ENCODE results near the gene FAM24B. TPM values are rescaled to one million over a fixed set of nuclear protein-coding genes. Genes with fewer than 3 reads are reported as not detected.

Gene FAM24B
- total RNA-seq, 6 experiments from 2014 or later = 0.34 to 0.75 (median 0.51) TPM; not detected in 2

DNA sequence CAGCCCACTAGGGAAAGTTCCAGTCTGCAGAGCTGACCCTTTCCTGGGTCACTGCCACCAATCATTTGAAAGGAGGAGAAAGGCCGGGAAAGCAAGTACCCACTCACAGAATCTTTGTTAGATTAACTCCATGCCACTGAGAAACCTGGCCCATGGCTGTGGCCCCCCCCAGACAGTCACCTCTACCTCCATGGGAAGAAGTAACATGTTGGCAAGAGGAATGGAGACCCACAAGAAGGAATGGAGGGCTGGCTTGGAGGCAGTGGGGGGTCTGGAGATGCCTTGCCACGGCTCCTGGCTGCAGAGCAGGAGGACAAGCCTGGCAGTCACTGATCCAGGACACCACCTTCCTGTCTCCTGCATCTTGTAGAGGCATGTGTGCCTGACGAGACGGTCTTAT, 66.6 kb downstream of the FAM24B start:
- H3K4me1 ChIP-seq = no peaks in the 10 kb centered on the region
- TF ChIP-seq CTCF (IDR thresholded peaks at IDR 0.05) = no peak
- no peak for TF ChIP-seq POLR2A (IDR thresholded peaks at IDR 0.05)
- DNase-seq = no peak
- no peak overlapping the region for H3K27ac ChIP-seq
- H3K36me3 ChIP-seq = no peaks in the 10 kb centered on the region
- ATAC-seq = no peak
- H3K4me3 ChIP-seq = no peak overlapping the region
- H3K27me3 ChIP-seq = no peaks in the 10 kb centered on the region
- WGBS (ENCODE audit: insufficient coverage, low coverage, low lambda C conversion rate, missing lambda C conversion rate) = 63% methylated on average over 2 of the region's 4 CpGs
- H3K9me3 ChIP-seq = no peaks in the 10 kb centered on the region
- intact Hi-C loops (cut with DNase I) = no loop called here

DNA sequence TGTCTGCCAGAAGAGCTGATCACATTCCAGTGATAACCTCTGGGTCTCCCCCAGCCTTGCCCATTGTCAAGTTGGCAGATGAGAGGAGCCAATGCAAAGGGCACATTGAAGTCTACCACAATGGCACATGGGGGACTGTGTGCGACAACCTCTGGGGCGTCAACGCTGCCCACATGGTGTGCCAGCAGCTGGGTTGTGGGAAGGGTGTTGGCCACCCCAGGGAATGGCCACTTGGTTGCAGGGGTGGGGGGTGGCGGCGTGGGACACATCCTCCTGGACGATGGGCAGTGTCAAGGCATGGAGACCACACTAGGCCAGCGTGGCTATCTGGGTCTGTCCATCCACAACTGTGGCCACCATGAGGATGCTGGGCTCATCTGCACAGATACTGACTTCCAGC, 77.1 kb downstream of the FAM24B start:
- H3K9me3 ChIP-seq = no peaks in the 10 kb centered on the region
- ATAC-seq (peak in 1 of 4 donors; percentile 17), DNase-seq (no peak)
- H3K4me1 ChIP-seq = no peaks in the 10 kb centered on the region
- H3K27ac ChIP-seq = no peak overlapping the region
- no peak for TF ChIP-seq CTCF (IDR thresholded peaks at IDR 0.05)
- TF ChIP-seq POLR2A (IDR thresholded peaks at IDR 0.05) = no peak
- H3K4me3 ChIP-seq = no peak overlapping the region
- WGBS (ENCODE audit: insufficient coverage, low coverage, low lambda C conversion rate, missing lambda C conversion rate) = no CpG with 5 or more reads among the region's 7 CpGs
- no peaks in the 10 kb centered on the region for H3K27me3 ChIP-seq
- intact Hi-C loops (cut with DNase I) = no loop called here
- H3K36me3 ChIP-seq = no peaks in the 10 kb centered on the region

Other genes starting within 250 kb of the FAM24B start
- gene C10orf120, start 179.7 kb downstream of the FAM24B start, total RNA-seq = not detected
- gene CUZD1, start 33.7 kb downstream of the FAM24B start, total RNA-seq = under 1 TPM in 1 of 6 experiments, not detected in 5; 0.20 TPM
- not detected for gene FAM24A, start 31.0 kb upstream of the FAM24B start, total RNA-seq
- gene C10orf88, start 74.6 kb upstream of the FAM24B start, total RNA-seq = 1 to 10 TPM; 2.0 to 4.5 (median 3.3) TPM
- gene PSTK, start 100.8 kb upstream of the FAM24B start, total RNA-seq = 1 to 10 TPM; 3.0 to 6.9 (median 4.0) TPM
- gene IKZF5, start 129.2 kb upstream of the FAM24B start, total RNA-seq = 10 to 100 TPM in 2 of 6 experiments, 1 to 10 TPM in 4; 4.1 to 15.8 (median 8.3) TPM
- gene ACADSB, start 129.4 kb upstream of the FAM24B start, total RNA-seq = 100 to 1,000 TPM in 4 of 6 experiments, 10 to 100 TPM in 2; 73.6 to 591 (median 273) TPM

All from right lobe of liver (tissue), 6 donors.